HepG2 (cell line): Measurements from ENCODE around the gene RHO. TPM values are rescaled to one million over a fixed set of nuclear protein-coding genes. Genes with fewer than 3 reads are reported as not detected.

Experiments
- ATAC-seq: fragments of 200-7000 bp; cut with Tn5 transposase; 3 replicates; pipeline ENCODE4 v1.9.1; 2020; ENCODE audit warnings: mild to moderate bottlenecking, moderate library complexity
- BruUV-seq: library from RNA; stranded (reverse); fragments of 400-500 nt; replicated peaks from 2 replicates; lab custom pipeline; 2021; lab: Mats Ljungman, UMichigan
- CTCF ChIA-PET: fragments of 300-600 bp; formaldehyde crosslinking; extraction: SDS; loops from one replicate; lab custom pipeline; 2021; ENCODE audit warnings: low total read pairs, inconsistent platforms, low intra/inter-chr PET ratio; lab: Yijun Ruan, JAX
- POLR2A ChIA-PET: fragments of 350-600 bp; sonication (Branson Sonifier 250); formaldehyde crosslinking; loops from one replicate; lab custom pipeline; 2020; ENCODE audit warnings: antibody characterized with exemption, inconsistent platforms; lab: Yijun Ruan, JAX
- DNase-seq: peaks from one replicate; pipeline ENCODE4 v3.0.0-alpha.2; 2015; ENCODE audit warnings: low spot score
- FAIRE-seq: peaks from 3 replicates; lab custom pipeline; 2011; peaks lifted over from hg19 to GRCh38; lab: Jason Lieb, UNC
- H2AFZ ChIP-seq: one replicate; pipeline ENCODE4 v1.6.1; 2011; ENCODE audit warnings: low read length, inconsistent platforms
- H3K27ac ChIP-seq: fragments of 300-600 bp; 3 replicates; pipeline ENCODE4 v1.8.0; 2011; ENCODE audit warnings: mixed run types, mild to moderate bottlenecking, mixed read lengths, low read length, inconsistent platforms; ENCODE audit not compliant: insufficient read depth; ENCODE audit errors: extremely low read length
- H3K27me3 ChIP-seq, 2 experiments: fragments of 200-600 bp in 1 of 2; 2 replicates in 1 of 2; 3 replicates in 1 of 2; pipeline versions ENCODE4 v1.6.0 to v1.8.0; 2011; ENCODE audit warnings: low read length in 2 of 2, mild to moderate bottlenecking in 2 of 2, moderate library complexity in 2 of 2, inconsistent platforms in 1 of 2; ENCODE audit not compliant: insufficient read depth in 2 of 2, control insufficient read depth in 1 of 2
- H3K36me3 ChIP-seq, 2 experiments: fragments of 200-600 bp in 1 of 2; replicated peaks in 1 of 2; 2 replicates in 1 of 2; 3 replicates in 1 of 2; pipeline versions ENCODE4 v1.5.1 to v1.8.0; 2011; ENCODE audit warnings: low read length in 2 of 2, inconsistent platforms in 1 of 2; ENCODE audit not compliant: insufficient read depth in 2 of 2, control insufficient read depth in 1 of 2
- H3K4me1 ChIP-seq: 2 replicates; pipeline ENCODE4 v1.5.1; 2012; ENCODE audit warnings: low read length, inconsistent platforms; ENCODE audit not compliant: insufficient read depth
- H3K4me2 ChIP-seq: 2 replicates; pipeline ENCODE4 v1.6.0; 2011; ENCODE audit warnings: low read depth, low read length, inconsistent platforms
- H3K4me3 ChIP-seq, 3 experiments: fragments of 200-600 bp in 1 of 3; sonication (generic), shearing (Covaris generic) in 1 of 3; replicated peaks in 1 of 3; 2 replicates each; pipeline ENCODE4 v1.5.1; 2011 to 2016; ENCODE audit warnings: low read length in 3 of 3, inconsistent platforms in 2 of 3, low read depth in 2 of 3, mild to moderate bottlenecking in 2 of 3, control low read depth in 1 of 3, mixed read lengths in 1 of 3; ENCODE audit not compliant: insufficient read depth in 1 of 3
- H3K79me2 ChIP-seq: one replicate; pipeline ENCODE4 v1.6.1; 2011; ENCODE audit warnings: low read length, inconsistent platforms; ENCODE audit not compliant: insufficient read depth
- H3K9ac ChIP-seq: 2 replicates; pipeline ENCODE4 v1.6.0; 2011; ENCODE audit warnings: mild to moderate bottlenecking, low read depth, low read length, inconsistent platforms; ENCODE audit not compliant: insufficient read depth
- H3K9me3 ChIP-seq: 2 replicates; pipeline ENCODE4 v1.5.1; 2012; ENCODE audit warnings: mild to moderate bottlenecking, low read length
- H4K20me1 ChIP-seq: 2 replicates; pipeline ENCODE4 v1.6.0; 2011; ENCODE audit warnings: inconsistent platforms, mild to moderate bottlenecking, low read length, moderate library complexity; ENCODE audit not compliant: insufficient read depth
- BCL6 ChIP-seq: IDR thresholded peaks from 2 replicates; pipeline ENCODE4 v1.6.1; 2016; ENCODE audit warnings: missing genetic modification reagents, missing compliant biosample characterization
- BCLAF1 ChIP-seq: fragments of 450-650 bp; IDR thresholded peaks from 2 replicates; pipeline ENCODE4 v1.6.1; 2017; ENCODE audit warnings: mild to moderate bottlenecking
- CENPBD1 ChIP-seq: sonication (generic); formaldehyde crosslinking; IDR thresholded peaks from 2 replicates; pipeline ENCODE4 v1.8.0; 2022; ENCODE audit warnings: missing genetic modification reagents, low read depth, mild to moderate bottlenecking, borderline replicate concordance
- THAP8 ChIP-seq: sonication (generic); formaldehyde crosslinking; IDR thresholded peaks from 2 replicates; pipeline ENCODE4 v1.5.1; 2020; ENCODE audit warnings: missing genetic modification reagents, mild to moderate bottlenecking, borderline replicate concordance
- ZNF770 ChIP-seq: sonication (generic); formaldehyde crosslinking; IDR thresholded peaks from 2 replicates; pipeline ENCODE4 v1.5.0; 2020; ENCODE audit warnings: mild to moderate bottlenecking, missing genetic modification reagents
- WGBS: methylation state at CpG from one replicate; pipeline ENCODE4 v1.1.6; 2017; ENCODE audit warnings: low lambda C conversion rate; 5-methylcytosine and 5-hydroxymethylcytosine counted together
- in situ Hi-C: cut with HindIII; loops from 2 replicates; pipeline ENCODE4 v1.10.0; 2017; ENCODE audit warnings: low pct_unique_long_range_greater_than_20kb; ENCODE audit not compliant: extremely low pct_ligation_motif_present
- intact Hi-C: fragments of 100-400 bp; cut with micrococcal nuclease; formaldehyde crosslinking; loops from one replicate; pipeline ENCODE4 v1.10.0; 2022; ENCODE audit not compliant: unreplicated experiment
- polyA plus RNA-seq, 8 experiments: library from polyadenylated mRNA; depleted of rRNA in 3 of 8; stranded (reverse) in 7 of 8; unstranded in 1 of 8; fragments of >200 nt; fragmentation: Illumina TruSeq in 4 of 8; extraction: Trizol in 4 of 8; gene quantifications; 2 replicates each; pipeline versions ENCODE4 v1.2.1 to v1.2.3, GENCODE V29; 2011 to 2016; ENCODE audit warnings: low read depth in 4 of 8, missing spikeins in 1 of 8, mixed read lengths in 1 of 8; ENCODE audit not compliant: insufficient read depth in 1 of 8
- total RNA-seq, 5 experiments: library from RNA; depleted of rRNA; stranded (reverse); fragments of >200 nt; fragmentation: Illumina TruSeq; extraction: Trizol; gene quantifications; 2 replicates each; pipeline ENCODE4 v1.2.3, GENCODE V29; 2016; ENCODE audit warnings: low read depth in 1 of 5

The RHO gene
- total and polyA plus RNA-seq, 2 of the 13 experiments (the other 11 are each of a cell fraction or from before 2014, with no cell fraction given): not detected

GRCh38 chr3:129536804-129537203 is 8.4 kb downstream of the RHO start (continued):
- TF ChIP-seq BCLAF1: no peak
- no peak for TF ChIP-seq CENPBD1 (CRISPR knock-in tag)

GRCh38 chr3:129539206-129539605 is 10.8 kb downstream of the RHO start:
- CTCF ChIA-PET: no interaction called here
- Histone ChIP-seq H3K9me3 (no peaks in the 10 kb centered on the region), H3K4me1 (peaks cover 65% of the 10 kb centered on the region), H3K79me2 (no peaks in the 10 kb centered on the region), H3K36me3 (no peaks in the 10 kb centered on the region), H3K4me2 (peak overlapping the region; percentile 40; the same call in 1 of the 2 replicates), H3K9ac (no peak overlapping the region), H3K27ac (peak overlapping the region; percentile 43), H3K27me3 (peaks cover 0 to 4% of the 10 kb centered on the region in 2 experiments; a peak in 1 of 5 replicates), H3K4me3 (no peak overlapping the region), H4K20me1 (no peaks in the 10 kb centered on the region), H2AFZ (no peak overlapping the region)
- FAIRE-seq: no peak
- DNase-seq: no peak
- no peak for ATAC-seq
- TF ChIP-seq THAP8 (CRISPR knock-in tag): no peak
- TF ChIP-seq ZNF770: no peak
- TF ChIP-seq BCL6: 0 out of 2 replicates have a peak, but pooled peaks have one; percentile 4
- intact Hi-C loops (no loop called here), in situ Hi-C loops (no loop called here)
- POLR2A ChIA-PET: interaction anchor here (1.5 kb wide), 1 partner anchor 13 kb away, joined by 3 read pairs; no protein-coding TSS in a partner anchor
- WGBS: 42% methylated on average over 8 of the region's 8 CpGs
- no TSS peak for BruUV-seq
